GM19455 (cell line): ENCODE results near the gene CWC27.

ENCODE experiments used
- ATAC-seq: cut with Tn5 transposase; IDR thresholded peaks from one replicate; pipeline ENCODE4 v1.9.1; 2021; ENCODE audit not compliant: unreplicated experiment

The CWC27 gene

GRCh38 chr5:65034029-65034812, 265.5 kb downstream of the CWC27 start:
- ATAC-seq: no peak

- ATAC-seq: peak; percentile 3
Measured at GRCh38 chr5:65034813-65035209, 266.1 kb downstream of the CWC27 start.

GRCh38 chr5:65035211-65036206, 266.8 kb downstream of the CWC27 start:
- ATAC-seq: peak; percentile 86

GRCh38 chr5:65037831-65038815, 269.4 kb downstream of the CWC27 start:
- ATAC-seq: no peak

GRCh38 chr5:65041296-65042158, 272.8 kb downstream of the CWC27 start:
- ATAC-seq: no peak

- no peak for ATAC-seq
Measured at GRCh38 chr5:65043843-65044359, 275.2 kb downstream of the CWC27 start.

- no peak for ATAC-seq
Measured at GRCh38 chr5:65047225-65047624, 278.5 kb downstream of the CWC27 start.

GRCh38 chr5:65047948-65048690, 279.4 kb downstream of the CWC27 start:
- peak; percentile 21 for ATAC-seq

GRCh38 chr5:65050140-65050539, 281.4 kb downstream of the CWC27 start:
- no peak for ATAC-seq

- ATAC-seq: no peak
Measured at GRCh38 chr5:65050826-65051498, 282.2 kb downstream of the CWC27 start.

- no peak for ATAC-seq
Measured at GRCh38 chr5:65055938-65056337, 287.2 kb downstream of the CWC27 start.

- no peak for ATAC-seq
Measured at GRCh38 chr5:65059681-65060598, 291.2 kb downstream of the CWC27 start.

- ATAC-seq: peak; percentile 62
Measured at GRCh38 chr5:65061250-65061973, 292.7 kb downstream of the CWC27 start.

GRCh38 chr5:65061974-65062353, 293.2 kb downstream of the CWC27 start:
- peak; percentile 43 for ATAC-seq

GRCh38 chr5:65062469-65063083, 293.8 kb downstream of the CWC27 start:
- no peak for ATAC-seq

GRCh38 chr5:65065001-65065511, 296.3 kb downstream of the CWC27 start:
- ATAC-seq: no peak
